Astrocyte of the cerebellum (primary cell): ENCODE measurements around the gene INVS.
"Not testable (repeated sequence)": the region's sequence is repeated elsewhere in the genome, so short reads cannot be mapped to it uniquely, and the experiment has no call there.

ENCODE experiments used
- DNase-seq: peaks from one replicate; pipeline ENCODE4 v3.0.0-alpha.2; 2011; ENCODE audit warnings: low read depth
- H3K4me3 ChIP-seq: 2 replicates; pipeline ENCODE4 v1.5.1; 2011; ENCODE audit warnings: mild to moderate bottlenecking, low read depth, low read length, moderate library complexity
- in situ Hi-C: cut with HindIII; loops from 2 replicates; pipeline ENCODE4 v1.10.0; 2017; ENCODE audit warnings: low sequenced_read_pairs
- TF ChIP-seq, protein P1 (sequence below): IDR thresholded peaks from 2 replicates; pipeline ENCODE4 v1.5.1; 2012; ENCODE audit warnings: low read length, low read depth, moderate library complexity, mild to moderate bottlenecking; ENCODE audit errors: missing control alignments

The INVS gene

DNA sequence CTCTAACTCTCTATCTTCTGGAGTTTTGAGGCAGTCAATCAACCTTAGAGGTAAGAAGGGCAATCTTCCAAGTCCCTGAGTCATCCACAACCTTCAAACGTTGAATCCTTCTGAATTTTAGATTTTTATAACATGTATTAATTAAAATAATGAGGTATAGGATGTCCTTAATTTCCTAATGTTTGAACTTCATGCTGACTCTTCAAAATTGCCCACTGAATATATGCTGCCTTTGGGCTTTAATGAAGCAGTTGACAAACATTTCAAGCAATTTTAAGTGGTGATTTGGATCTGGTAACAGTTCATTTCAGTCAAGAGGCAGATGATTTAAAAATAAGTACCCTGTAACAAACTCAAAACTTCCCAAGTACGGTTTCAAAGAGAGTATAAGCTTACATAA, 26.2 kb upstream of the INVS start:
- in situ Hi-C loops = no loop called here
- no peak for DNase-seq
- no peak overlapping the region for H3K4me3 ChIP-seq
- TF ChIP-seq, protein P1, sequence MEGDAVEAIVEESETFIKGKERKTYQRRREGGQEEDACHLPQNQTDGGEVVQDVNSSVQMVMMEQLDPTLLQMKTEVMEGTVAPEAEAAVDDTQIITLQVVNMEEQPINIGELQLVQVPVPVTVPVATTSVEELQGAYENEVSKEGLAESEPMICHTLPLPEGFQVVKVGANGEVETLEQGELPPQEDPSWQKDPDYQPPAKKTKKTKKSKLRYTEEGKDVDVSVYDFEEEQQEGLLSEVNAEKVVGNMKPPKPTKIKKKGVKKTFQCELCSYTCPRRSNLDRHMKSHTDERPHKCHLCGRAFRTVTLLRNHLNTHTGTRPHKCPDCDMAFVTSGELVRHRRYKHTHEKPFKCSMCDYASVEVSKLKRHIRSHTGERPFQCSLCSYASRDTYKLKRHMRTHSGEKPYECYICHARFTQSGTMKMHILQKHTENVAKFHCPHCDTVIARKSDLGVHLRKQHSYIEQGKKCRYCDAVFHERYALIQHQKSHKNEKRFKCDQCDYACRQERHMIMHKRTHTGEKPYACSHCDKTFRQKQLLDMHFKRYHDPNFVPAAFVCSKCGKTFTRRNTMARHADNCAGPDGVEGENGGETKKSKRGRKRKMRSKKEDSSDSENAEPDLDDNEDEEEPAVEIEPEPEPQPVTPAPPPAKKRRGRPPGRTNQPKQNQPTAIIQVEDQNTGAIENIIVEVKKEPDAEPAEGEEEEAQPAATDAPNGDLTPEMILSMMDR = no peak

DNA sequence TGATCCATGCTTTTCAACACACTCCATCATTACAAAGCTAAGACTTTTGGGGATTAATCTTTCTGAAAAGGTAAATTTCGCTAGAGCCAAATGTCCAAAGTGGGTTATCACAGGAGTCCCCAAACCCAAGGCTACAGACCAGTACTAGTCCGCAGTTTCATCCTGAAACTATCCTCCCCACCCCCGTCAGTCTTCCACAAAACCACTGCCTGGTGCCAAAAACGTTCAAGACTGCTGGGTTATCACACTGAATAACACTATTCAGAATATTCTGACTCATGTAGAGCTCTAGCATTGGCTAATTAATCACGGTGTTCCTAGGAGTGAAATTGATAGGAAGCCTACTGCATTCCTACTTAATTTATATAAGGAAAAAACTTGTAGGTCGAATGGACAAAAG, 24.9 kb upstream of the INVS start:
- DNase-seq = no peak
- in situ Hi-C loops = no loop called here
- H3K4me3 ChIP-seq = no peak overlapping the region
- TF ChIP-seq, protein P1 = no peak

DNA sequence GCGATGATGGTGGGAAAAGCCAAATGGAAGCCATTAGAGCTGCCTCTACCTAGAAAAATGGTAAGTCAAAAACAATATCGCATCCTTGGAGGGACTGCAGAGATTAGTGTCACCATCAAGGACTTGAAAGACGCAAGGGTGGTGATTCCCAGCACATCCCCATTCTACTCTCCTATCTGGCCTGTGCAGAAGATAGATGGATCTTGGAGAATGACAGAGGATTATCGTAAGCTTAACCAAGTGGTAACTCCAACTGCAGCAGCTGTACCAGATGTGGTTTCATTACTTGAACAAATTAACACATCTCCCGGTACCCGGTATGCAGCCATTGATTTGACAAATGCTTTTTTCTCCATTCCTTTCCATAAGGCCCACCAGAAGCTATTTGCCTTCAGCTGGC, 24.1 kb upstream of the INVS start:
- TF ChIP-seq, protein P1 = no peak
- in situ Hi-C loops = no loop called here

DNA sequence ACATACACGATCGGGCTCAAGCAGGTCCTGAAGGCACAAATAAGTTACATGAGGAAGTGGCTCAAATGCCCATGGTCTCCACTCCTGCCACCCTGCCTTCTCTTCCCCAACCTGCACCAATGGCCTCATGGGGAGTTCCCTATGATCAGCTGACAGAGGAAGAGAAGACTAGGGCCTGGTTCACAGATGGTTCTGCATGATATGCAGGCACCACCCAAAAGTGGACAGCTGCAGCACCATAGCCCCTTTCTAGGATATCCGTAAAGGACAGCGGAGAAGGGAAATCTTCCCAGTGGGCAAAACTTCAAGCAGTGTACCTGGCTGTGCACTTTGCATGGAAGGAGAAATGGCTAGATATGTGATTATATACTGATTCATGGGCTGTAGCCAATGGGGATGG, 22.8 kb upstream of the INVS start:
- in situ Hi-C loops, DNase-seq, H3K4me3 ChIP-seq: not testable (repeated sequence)

More for the DNA sequence above, 24.1 kb upstream of the INVS start:
- DNase-seq = no peak
- H3K4me3 ChIP-seq = no peak overlapping the region

DNA sequence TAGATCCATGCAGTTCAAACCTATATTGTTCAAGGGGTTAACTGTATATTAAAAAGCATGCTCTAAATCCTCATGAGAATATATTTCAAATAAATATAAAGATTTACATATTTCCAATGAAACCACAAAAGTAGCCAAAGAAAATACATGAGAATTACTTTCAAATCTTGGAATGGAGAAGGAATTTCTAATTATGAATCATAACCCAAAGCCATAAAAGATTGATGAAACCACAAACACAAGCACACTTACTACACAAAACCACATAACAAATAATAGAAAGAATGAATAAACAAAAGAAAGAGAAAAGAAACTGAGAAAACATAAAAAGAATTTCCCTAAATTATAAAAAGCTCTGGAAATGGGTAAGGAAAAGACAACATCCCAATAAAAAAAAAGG, 16.3 kb upstream of the INVS start:
- in situ Hi-C loops = no loop called here
- DNase-seq = peak; percentile 63
- no peak overlapping the region for H3K4me3 ChIP-seq
- TF ChIP-seq, protein P1 = no peak

DNA sequence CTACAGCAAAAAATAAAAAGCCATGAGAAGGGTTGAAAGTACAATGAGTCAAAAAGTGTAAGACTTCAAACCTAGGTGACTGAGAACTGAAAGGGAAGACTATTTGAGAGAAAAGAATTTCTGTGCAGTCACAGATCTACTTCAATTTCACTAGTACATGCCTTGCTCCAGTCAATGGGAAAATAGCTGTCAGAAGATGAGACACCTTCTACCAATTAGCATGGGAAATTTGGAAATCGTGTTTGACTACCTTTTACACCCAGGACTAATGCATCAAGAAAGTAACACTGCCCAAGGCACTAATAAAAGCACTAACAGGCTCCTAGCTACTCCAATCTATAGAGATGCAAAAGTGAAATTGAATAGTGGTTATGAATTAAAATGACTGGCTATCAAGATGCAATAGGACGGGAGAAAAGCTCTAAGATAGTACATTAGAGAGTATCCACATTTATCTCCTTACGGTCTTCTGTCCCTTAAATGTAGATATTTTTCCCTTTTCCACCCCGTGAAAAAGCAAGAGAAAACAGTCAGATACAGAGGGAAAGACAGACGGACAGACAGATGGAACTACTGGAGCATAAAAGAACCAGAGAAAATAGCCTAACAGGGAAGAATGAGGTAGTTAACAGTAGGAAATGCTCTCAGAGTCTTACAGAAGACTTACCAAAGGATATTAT, 15.5 kb upstream of the INVS start:
- in situ Hi-C loops = no loop called here
- DNase-seq = no peak
- TF ChIP-seq, protein P1 = no peak
- no peak overlapping the region for H3K4me3 ChIP-seq

DNA sequence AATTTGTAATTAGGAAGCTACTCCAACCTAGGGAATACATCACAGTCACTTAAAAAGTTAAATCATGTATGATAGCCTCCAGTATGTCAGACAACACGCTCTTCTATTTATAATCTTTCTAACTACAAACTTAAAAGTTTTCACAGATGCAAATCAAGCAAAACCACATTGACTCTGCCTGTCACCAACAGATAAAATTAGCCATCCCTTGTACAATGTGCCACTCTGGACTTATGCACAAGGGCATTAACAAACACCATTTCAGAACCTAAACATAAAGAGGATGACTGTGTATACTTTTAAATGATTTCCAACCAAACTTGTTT, 15.0 kb upstream of the INVS start:
- in situ Hi-C loops = no loop called here
- no peak for DNase-seq
- TF ChIP-seq, protein P1 = no peak
- H3K4me3 ChIP-seq = no peak overlapping the region
